Measurements from ENCODE around the gene NUDT16L1. TPM values are rescaled to one million over a fixed set of nuclear protein-coding genes. Genes with fewer than 3 reads are reported as not detected.

Gene NUDT16L1
- polyA plus RNA-seq, 1 experiment: 25.2 TPM

DNA sequence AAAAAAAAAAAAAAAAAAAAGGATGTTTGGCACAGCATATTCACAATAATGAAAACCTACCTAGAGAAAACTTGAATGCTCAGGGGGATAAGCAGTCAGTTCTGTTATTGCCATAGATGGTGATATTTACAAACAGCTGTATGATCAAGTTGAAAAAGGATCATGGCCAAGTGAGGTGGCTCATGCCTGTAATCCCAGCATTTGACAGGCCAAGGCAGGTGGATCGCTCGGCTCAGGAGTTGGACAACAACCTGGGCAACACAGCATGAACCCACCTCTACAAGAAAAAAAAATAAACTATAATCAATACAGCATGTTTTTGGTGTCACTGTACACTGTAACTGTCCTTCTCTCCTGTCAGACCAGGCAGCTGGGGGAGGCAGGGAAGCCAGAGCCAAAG lies 21.6 kb downstream of the NUDT16L1 start:
- Histone ChIP-seq H3K27ac (ENCODE audit: low read depth, low read length) (no peak overlapping the region), H3K9me3 (ENCODE audit: control insufficient read depth, insufficient read depth, low read length) (no peaks in the 10 kb centered on the region), H3K27me3 (ENCODE audit: control insufficient read depth, insufficient read depth, low read length) (no peaks in the 10 kb centered on the region), H3K4me3 (ENCODE audit: low read depth, low read length) (no peak overlapping the region)
- CTCF ChIA-PET: interaction anchor here (0.7 kb wide), 1 partner anchor 191 kb away, joined by 8 read pairs; no protein-coding TSS in a partner anchor
- TF ChIP-seq, protein P1, sequence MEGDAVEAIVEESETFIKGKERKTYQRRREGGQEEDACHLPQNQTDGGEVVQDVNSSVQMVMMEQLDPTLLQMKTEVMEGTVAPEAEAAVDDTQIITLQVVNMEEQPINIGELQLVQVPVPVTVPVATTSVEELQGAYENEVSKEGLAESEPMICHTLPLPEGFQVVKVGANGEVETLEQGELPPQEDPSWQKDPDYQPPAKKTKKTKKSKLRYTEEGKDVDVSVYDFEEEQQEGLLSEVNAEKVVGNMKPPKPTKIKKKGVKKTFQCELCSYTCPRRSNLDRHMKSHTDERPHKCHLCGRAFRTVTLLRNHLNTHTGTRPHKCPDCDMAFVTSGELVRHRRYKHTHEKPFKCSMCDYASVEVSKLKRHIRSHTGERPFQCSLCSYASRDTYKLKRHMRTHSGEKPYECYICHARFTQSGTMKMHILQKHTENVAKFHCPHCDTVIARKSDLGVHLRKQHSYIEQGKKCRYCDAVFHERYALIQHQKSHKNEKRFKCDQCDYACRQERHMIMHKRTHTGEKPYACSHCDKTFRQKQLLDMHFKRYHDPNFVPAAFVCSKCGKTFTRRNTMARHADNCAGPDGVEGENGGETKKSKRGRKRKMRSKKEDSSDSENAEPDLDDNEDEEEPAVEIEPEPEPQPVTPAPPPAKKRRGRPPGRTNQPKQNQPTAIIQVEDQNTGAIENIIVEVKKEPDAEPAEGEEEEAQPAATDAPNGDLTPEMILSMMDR (IDR thresholded peaks at IDR 0.05; ENCODE audit: low read depth, low read length): no peak
- POLR2A ChIA-PET: no interaction called here
- no peak for DNase-seq (ENCODE audit: low read depth, low spot score)

DNA sequence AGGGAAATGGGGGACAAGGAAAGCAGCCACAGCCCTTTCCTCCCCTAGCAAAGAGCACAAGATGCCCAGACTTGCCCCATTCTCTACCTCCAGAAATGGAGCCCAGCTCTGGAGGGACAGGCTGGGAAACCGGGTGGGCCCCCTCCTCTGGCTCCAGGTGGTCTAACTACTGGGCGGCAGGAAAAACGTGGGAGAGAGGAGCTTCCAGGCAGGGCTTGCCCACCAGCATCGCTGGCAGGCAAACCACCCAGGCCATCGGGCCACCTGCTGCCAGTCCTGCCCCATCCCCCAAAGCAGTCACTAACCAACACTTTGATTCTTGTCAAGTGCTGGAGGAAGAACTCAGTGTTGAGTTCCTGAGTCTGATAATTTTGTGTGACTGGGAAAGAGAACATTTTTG lies 25.1 kb downstream of the NUDT16L1 start:
- CTCF ChIA-PET: no interaction called here
- TF ChIP-seq, protein P1 (IDR thresholded peaks at IDR 0.05; ENCODE audit: low read depth, low read length): no peak
- POLR2A ChIA-PET: no interaction called here
- no peaks in the 10 kb centered on the region for H3K9me3 ChIP-seq (ENCODE audit: control insufficient read depth, insufficient read depth, low read length)
- H3K27me3 ChIP-seq (ENCODE audit: control insufficient read depth, insufficient read depth, low read length): no peaks in the 10 kb centered on the region
- DNase-seq (ENCODE audit: low read depth, low spot score): no peak
- H3K27ac ChIP-seq (ENCODE audit: low read depth, low read length): no peak overlapping the region
- no peak overlapping the region for H3K4me3 ChIP-seq (ENCODE audit: low read depth, low read length)

GRCh38 chr16:4723071-4723767 lies 29.9 kb downstream of the NUDT16L1 start:
- TF ChIP-seq, protein P1 (IDR thresholded peaks at IDR 0.05; ENCODE audit: low read depth, low read length): no peak
- POLR2A ChIA-PET: interaction anchor here (0.7 to 1.6 kb wide), 2 partner anchors 11 to 46 kb away, joined by 3 read pairs; partner anchors contain the start of genes ANKS3 and DNAAF8
- DNase-seq (ENCODE audit: low read depth, low spot score): no peak

DNA sequence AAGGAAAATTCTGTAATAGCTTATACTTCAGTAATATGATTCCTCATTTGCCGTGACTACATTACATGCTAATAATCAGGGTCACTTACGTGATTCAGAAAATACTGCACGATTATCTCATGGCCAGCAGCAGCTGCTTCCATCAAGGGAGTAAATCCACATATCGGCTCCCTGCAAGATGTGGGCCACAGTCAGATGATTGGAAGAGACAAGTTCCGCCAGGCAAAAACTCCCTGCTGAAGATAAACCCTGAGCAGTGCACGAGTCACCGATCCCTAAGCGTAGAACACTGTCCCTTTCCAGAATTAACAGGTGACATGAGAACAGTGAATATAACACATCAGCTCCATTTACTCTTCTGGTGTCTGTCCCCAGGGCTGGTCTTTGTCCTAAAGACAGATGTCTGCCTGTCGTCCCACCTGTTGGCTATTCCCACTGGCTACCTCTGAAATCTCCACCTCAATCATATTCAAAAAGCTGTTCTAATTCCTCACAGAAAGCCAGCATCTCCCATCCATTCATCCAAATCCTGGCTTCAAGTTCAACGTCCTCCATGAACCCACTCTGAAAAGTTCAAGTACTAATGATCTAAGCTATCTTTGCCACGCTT lies 31.4 kb downstream of the NUDT16L1 start:
- H3K9me3 ChIP-seq (ENCODE audit: control insufficient read depth, insufficient read depth, low read length): no peaks in the 10 kb centered on the region
- ChIA-PET POLR2A (interaction anchor here (1.6 kb wide), 1 partner anchor 9 kb away, joined by 3 read pairs; the partner anchor contains the start of genes ANKS3 and DNAAF8), CTCF (no interaction called here)
- H3K27ac ChIP-seq (ENCODE audit: low read depth, low read length): no peak overlapping the region
- no peak for DNase-seq (ENCODE audit: low read depth, low spot score)
- TF ChIP-seq, protein P1 (IDR thresholded peaks at IDR 0.05; ENCODE audit: low read depth, low read length): no peak
- no peaks in the 10 kb centered on the region for H3K27me3 ChIP-seq (ENCODE audit: control insufficient read depth, insufficient read depth, low read length)
- no peak overlapping the region for H3K4me3 ChIP-seq (ENCODE audit: low read depth, low read length)

More at GRCh38 chr16:4723071-4723767, 29.9 kb downstream of the NUDT16L1 start:
- no peak overlapping the region for H3K27ac ChIP-seq (ENCODE audit: low read depth, low read length)
- H3K9me3 ChIP-seq (ENCODE audit: control insufficient read depth, insufficient read depth, low read length): no peaks in the 10 kb centered on the region
- CTCF ChIA-PET: no interaction called here
- no peak overlapping the region for H3K4me3 ChIP-seq (ENCODE audit: low read depth, low read length)
- H3K27me3 ChIP-seq (ENCODE audit: control insufficient read depth, insufficient read depth, low read length): no peaks in the 10 kb centered on the region

GRCh38 chr16:4726616-4727015 lies 33.3 kb downstream of the NUDT16L1 start:
- TF ChIP-seq, protein P1 (IDR thresholded peaks at IDR 0.05; ENCODE audit: low read depth, low read length): no peak
- Histone ChIP-seq H3K27ac (ENCODE audit: low read depth, low read length) (no peak overlapping the region), H3K9me3 (ENCODE audit: control insufficient read depth, insufficient read depth, low read length) (no peaks in the 10 kb centered on the region), H3K27me3 (ENCODE audit: control insufficient read depth, insufficient read depth, low read length) (no peaks in the 10 kb centered on the region), H3K4me3 (ENCODE audit: low read depth, low read length) (no peak overlapping the region)
- CTCF ChIA-PET: no interaction called here
- DNase-seq (ENCODE audit: low read depth, low spot score): no peak
- POLR2A ChIA-PET: no interaction called here
